Neural progenitor cell (in vitro differentiated cells): ENCODE measurements around the gene PHF1. TPM values are rescaled to one million over a fixed set of nuclear protein-coding genes. Genes with fewer than 3 reads are reported as not detected.

Source experiments
- DNase-seq: peaks from one replicate; pipeline ENCODE4 v3.0.0-alpha.2; 2016; ENCODE audit warnings: low spot score
- H2AFZ ChIP-seq: fragments of 200-600 bp; sonication (generic); replicated peaks from 2 replicates; pipeline ENCODE4 v1.6.1; 2016; ENCODE audit warnings: antibody characterized with exemption
- H3F3A ChIP-seq: fragments of 200-600 bp; sonication (generic); 2 replicates; pipeline ENCODE4 v1.6.1; 2016; ENCODE audit warnings: antibody characterized with exemption, low read depth
- H3K27ac ChIP-seq: fragments of 200-600 bp; sonication (generic); 2 replicates; pipeline ENCODE4 v1.5.1; 2016; ENCODE audit warnings: mild to moderate bottlenecking
- H3K27me3 ChIP-seq: fragments of 200-600 bp; sonication (generic); 2 replicates; pipeline ENCODE4 v1.6.1; 2016; ENCODE audit warnings: mild to moderate bottlenecking, moderate library complexity
- H3K36me3 ChIP-seq: fragments of 200-600 bp; sonication (generic); 2 replicates; pipeline ENCODE4 v1.5.1; 2016
- H3K4me1 ChIP-seq: fragments of 200-600 bp; sonication (generic); 2 replicates; pipeline ENCODE4 v1.6.1; 2016; ENCODE audit warnings: mixed run types
- H3K4me2 ChIP-seq: fragments of 200-600 bp; sonication (generic); 2 replicates; pipeline ENCODE4 v1.6.1; 2016
- H3K4me3 ChIP-seq: fragments of 200-600 bp; sonication (generic); 2 replicates; pipeline ENCODE4 v1.5.1; 2016
- H3K79me2 ChIP-seq: fragments of 200-600 bp; sonication (generic); 2 replicates; pipeline ENCODE4 v1.6.1; 2016; ENCODE audit warnings: low read depth
- H3K9ac ChIP-seq: fragments of 200-600 bp; sonication (generic); 2 replicates; pipeline ENCODE4 v1.6.1; 2016
- H3K9me3 ChIP-seq: fragments of 200-600 bp; sonication (generic); 2 replicates; pipeline ENCODE4 v1.5.1; 2016; ENCODE audit warnings: low read depth
- H4K20me1 ChIP-seq: fragments of 200-600 bp; sonication (generic); 2 replicates; pipeline ENCODE4 v1.6.1; 2016; ENCODE audit warnings: low read depth
- H3K27ac Mint-ChIP-seq: 3 replicates; pipeline ENCODE4 v1.8.0; 2021; ENCODE audit warnings: mixed read lengths
- H3K27me3 Mint-ChIP-seq: 2 replicates; pipeline ENCODE4 v1.8.0; 2022; ENCODE audit warnings: low read depth, mild to moderate bottlenecking, inconsistent platforms, moderate library complexity, mixed read lengths; ENCODE audit not compliant: insufficient read depth
- H3K36me3 Mint-ChIP-seq: 3 replicates; pipeline ENCODE4 v1.8.0; 2021; ENCODE audit warnings: mixed read lengths
- H3K4me1 Mint-ChIP-seq: 3 replicates; pipeline ENCODE4 v1.8.0; 2021; ENCODE audit warnings: mixed read lengths
- H3K4me3 Mint-ChIP-seq: 3 replicates; pipeline ENCODE4 v1.8.0; 2021; ENCODE audit warnings: mild to moderate bottlenecking, moderate library complexity, mixed read lengths
- H3K9me3 Mint-ChIP-seq: 3 replicates; pipeline ENCODE4 v1.8.0; 2020; ENCODE audit warnings: mixed read lengths
- EZH2 ChIP-seq: fragments of 200-600 bp; sonication (generic); IDR thresholded peaks from 2 replicates; pipeline ENCODE4 v1.6.1; 2017; ENCODE audit warnings: antibody characterized with exemption, mild to moderate bottlenecking, moderate library complexity
- EZH2phosphoT487 ChIP-seq: fragments of 200-600 bp; sonication (generic); IDR thresholded peaks from 2 replicates; pipeline ENCODE4 v1.6.1; 2017; ENCODE audit warnings: antibody characterized with exemption
- total RNA-seq: library from RNA; depleted of rRNA; stranded (reverse); fragments of >200 nt; gene quantifications from 2 replicates; pipeline ENCODE4 v1.2.3, GENCODE V29; 2015; ENCODE audit warnings: low replicate concordance
- TF ChIP-seq, protein P1 (sequence below): fragments of 200-600 bp; sonication (generic); IDR thresholded peaks from 2 replicates; pipeline ENCODE4 v1.5.1; 2017; ENCODE audit warnings: antibody characterized with exemption, mild to moderate bottlenecking

PHF1 gene
- total RNA-seq, 1 donor from 2014 or later, result 25.6 TPM

DNA sequence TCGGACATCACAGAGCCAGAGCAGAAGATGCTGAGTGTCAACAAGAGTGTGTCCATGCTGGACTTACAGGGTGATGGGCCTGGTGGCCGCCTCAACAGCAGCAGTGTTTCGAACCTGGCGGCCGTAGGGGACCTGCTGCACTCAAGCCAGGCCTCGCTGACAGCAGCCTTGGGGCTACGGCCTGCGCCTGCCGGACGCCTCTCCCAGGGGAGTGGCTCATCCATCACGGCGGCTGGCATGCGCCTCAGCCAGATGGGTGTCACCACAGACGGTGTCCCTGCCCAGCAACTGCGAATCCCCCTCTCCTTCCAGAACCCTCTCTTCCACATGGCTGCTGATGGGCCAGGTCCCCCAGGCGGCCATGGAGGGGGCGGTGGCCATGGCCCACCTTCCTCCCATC lies 32.2 kb downstream of the PHF1 start:
- Histone ChIP-seq H3K79me2 (no peaks in the 10 kb centered on the region), H3K4me2 (no peak overlapping the region), H4K20me1 (peaks cover 15% of the 10 kb centered on the region), H3F3A (no peaks in the 10 kb centered on the region), H3K9ac (no peak overlapping the region), H3K36me3 (peaks cover 6% of the 10 kb centered on the region), H3K27me3 (no peaks in the 10 kb centered on the region), H3K27ac (no peak overlapping the region), H3K4me3 (no peak overlapping the region), H2AFZ (no peak overlapping the region), H3K9me3 (no peaks in the 10 kb centered on the region), H3K4me1 (no peaks in the 10 kb centered on the region)
- no peak overlapping the region for H3K27ac Mint-ChIP-seq
- TF ChIP-seq, protein P1, sequence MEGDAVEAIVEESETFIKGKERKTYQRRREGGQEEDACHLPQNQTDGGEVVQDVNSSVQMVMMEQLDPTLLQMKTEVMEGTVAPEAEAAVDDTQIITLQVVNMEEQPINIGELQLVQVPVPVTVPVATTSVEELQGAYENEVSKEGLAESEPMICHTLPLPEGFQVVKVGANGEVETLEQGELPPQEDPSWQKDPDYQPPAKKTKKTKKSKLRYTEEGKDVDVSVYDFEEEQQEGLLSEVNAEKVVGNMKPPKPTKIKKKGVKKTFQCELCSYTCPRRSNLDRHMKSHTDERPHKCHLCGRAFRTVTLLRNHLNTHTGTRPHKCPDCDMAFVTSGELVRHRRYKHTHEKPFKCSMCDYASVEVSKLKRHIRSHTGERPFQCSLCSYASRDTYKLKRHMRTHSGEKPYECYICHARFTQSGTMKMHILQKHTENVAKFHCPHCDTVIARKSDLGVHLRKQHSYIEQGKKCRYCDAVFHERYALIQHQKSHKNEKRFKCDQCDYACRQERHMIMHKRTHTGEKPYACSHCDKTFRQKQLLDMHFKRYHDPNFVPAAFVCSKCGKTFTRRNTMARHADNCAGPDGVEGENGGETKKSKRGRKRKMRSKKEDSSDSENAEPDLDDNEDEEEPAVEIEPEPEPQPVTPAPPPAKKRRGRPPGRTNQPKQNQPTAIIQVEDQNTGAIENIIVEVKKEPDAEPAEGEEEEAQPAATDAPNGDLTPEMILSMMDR, result no peak
- TF ChIP-seq EZH2 (no peak), EZH2phosphoT487 (no peak)
- peaks cover 9% of the 10 kb centered on the region for H3K27me3 Mint-ChIP-seq
- H3K9me3 Mint-ChIP-seq, result no peaks in the 10 kb centered on the region
- no peak overlapping the region for H3K4me3 Mint-ChIP-seq
- H3K4me1 Mint-ChIP-seq, result no peaks in the 10 kb centered on the region
- DNase-seq, result no peak
- peaks cover 58% of the 10 kb centered on the region for H3K36me3 Mint-ChIP-seq

DNA sequence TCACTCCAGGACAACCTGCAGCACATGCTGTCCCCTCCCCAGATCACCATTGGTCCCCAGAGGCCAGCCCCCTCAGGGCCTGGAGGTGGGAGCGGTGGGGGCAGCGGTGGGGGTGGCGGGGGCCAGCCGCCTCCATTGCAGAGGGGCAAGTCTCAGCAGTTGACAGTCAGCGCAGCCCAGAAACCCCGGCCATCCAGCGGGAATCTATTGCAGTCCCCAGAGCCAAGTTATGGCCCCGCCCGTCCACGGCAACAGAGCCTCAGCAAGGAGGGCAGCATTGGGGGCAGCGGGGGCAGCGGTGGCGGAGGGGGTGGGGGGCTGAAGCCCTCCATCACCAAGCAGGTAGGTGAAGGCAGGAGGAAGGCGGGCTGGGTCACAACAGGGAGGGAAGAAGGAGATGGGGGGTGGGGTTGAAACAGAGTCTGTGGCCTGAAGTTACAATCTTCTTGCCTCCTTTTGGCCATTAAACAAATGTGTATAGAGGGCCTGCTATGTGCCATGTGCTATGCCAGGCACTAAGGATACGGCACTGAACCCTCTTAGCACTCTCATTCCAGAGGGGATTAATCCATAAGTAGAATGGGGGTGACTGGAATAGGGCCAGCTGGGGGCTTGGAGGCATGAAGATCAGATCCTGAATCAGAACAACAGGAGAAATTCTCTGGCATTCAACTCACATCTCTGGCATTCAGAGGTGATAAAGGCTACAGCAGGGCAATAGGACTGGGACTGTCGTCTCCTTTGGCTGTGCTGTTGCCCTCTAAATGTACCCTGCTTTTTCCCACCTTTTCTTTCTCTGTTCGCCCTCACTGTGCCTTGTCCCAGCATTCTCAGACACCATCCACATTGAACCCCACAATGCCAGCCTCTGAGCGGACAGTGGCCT lies 33.0 kb downstream of the PHF1 start:
- TF ChIP-seq EZH2 (no peak), EZH2phosphoT487 (no peak)
- TF ChIP-seq, protein P1, result no peak
- H3K9me3 Mint-ChIP-seq, result no peaks in the 10 kb centered on the region
- H3K79me2 ChIP-seq, result no peaks in the 10 kb centered on the region
- H3K9ac ChIP-seq, result no peak overlapping the region
- no peaks in the 10 kb centered on the region for H3K4me1 ChIP-seq
- no peak overlapping the region for H3K4me2 ChIP-seq
- peaks cover 9% of the 10 kb centered on the region for H3K27me3 Mint-ChIP-seq
- peak overlapping the region; percentile 57 for H3K27ac Mint-ChIP-seq
- H3F3A ChIP-seq, result no peaks in the 10 kb centered on the region
- H3K4me3 ChIP-seq, result no peak overlapping the region
- H3K4me3 Mint-ChIP-seq, result peak overlapping the region; percentile 50
- H3K27ac ChIP-seq, result no peak overlapping the region
- no peaks in the 10 kb centered on the region for H3K4me1 Mint-ChIP-seq
- no peak for DNase-seq
- H3K36me3 Mint-ChIP-seq, result peaks cover 60% of the 10 kb centered on the region
- no peaks in the 10 kb centered on the region for H3K9me3 ChIP-seq
- no peak overlapping the region for H2AFZ ChIP-seq
- peaks cover 11% of the 10 kb centered on the region for H4K20me1 ChIP-seq
- no peaks in the 10 kb centered on the region for H3K27me3 ChIP-seq
- peaks cover 3% of the 10 kb centered on the region for H3K36me3 ChIP-seq

DNA sequence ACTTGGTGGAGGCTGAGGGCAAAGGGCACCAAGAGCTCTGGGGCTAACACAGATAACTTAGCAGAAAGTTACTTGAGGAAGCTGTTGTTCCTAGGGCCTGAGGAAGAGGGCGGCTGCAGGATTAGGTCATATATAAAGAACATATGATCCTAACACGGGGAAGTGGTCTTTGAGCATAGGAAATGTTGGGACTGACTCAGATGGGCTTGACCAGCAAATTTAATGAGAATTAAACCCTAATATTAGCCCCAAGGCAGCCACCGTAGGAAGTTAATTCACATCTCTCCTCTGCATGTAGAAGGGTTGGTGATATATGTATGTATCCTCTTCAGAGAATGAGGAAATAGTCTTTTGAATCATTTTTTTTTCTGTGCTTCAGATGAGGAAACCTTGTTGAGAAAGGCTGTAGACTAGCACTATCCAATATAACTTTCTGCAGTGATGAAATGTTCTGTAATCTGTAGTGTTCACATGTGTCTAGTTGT lies 34.3 kb downstream of the PHF1 start:
- H3K27me3 Mint-ChIP-seq, result peaks cover 12% of the 10 kb centered on the region
- Histone ChIP-seq H3K79me2 (no peaks in the 10 kb centered on the region), H3K4me3 (no peak overlapping the region), H3K27ac (no peak overlapping the region), H3K4me1 (no peaks in the 10 kb centered on the region), H2AFZ (no peak overlapping the region), H3K9me3 (no peaks in the 10 kb centered on the region), H3K9ac (no peak overlapping the region), H4K20me1 (peaks cover 15% of the 10 kb centered on the region), H3F3A (peaks cover 8% of the 10 kb centered on the region), H3K27me3 (no peaks in the 10 kb centered on the region), H3K4me2 (no peak overlapping the region), H3K36me3 (peaks cover 3% of the 10 kb centered on the region)
- no peaks in the 10 kb centered on the region for H3K4me1 Mint-ChIP-seq
- peaks cover 61% of the 10 kb centered on the region for H3K36me3 Mint-ChIP-seq
- DNase-seq, result no peak
- H3K27ac Mint-ChIP-seq, result no peak overlapping the region
- H3K9me3 Mint-ChIP-seq, result no peaks in the 10 kb centered on the region
- TF ChIP-seq EZH2 (no peak), EZH2phosphoT487 (no peak)
- TF ChIP-seq, protein P1, result no peak
- H3K4me3 Mint-ChIP-seq, result peak overlapping the region; percentile 8
